PC-9 (cell line): ENCODE results near the gene RHBDD1.

Experiments used
- CTCF ChIP-seq: fragments of 200-600 bp; sonication (generic); conservative IDR thresholded peaks from 2 replicates; pipeline ENCODE4 v1.6.1; 2017; ENCODE audit warnings: mixed run types, antibody characterized with exemption, mild to moderate bottlenecking, moderate library complexity
- EZH2 ChIP-seq: fragments of 200-600 bp; sonication (generic); IDR thresholded peaks from 2 replicates; pipeline ENCODE4 v1.8.0; 2017; ENCODE audit warnings: antibody characterized with exemption, low read depth

- TF ChIP-seq CTCF (no peak), EZH2 (no peak)
Observed at GRCh38 chr2:226953206-226953605, 117.4 kb downstream of the RHBDD1 start.
